ENCODE measurements around the gene TEX53.

TEX53 gene

GRCh38 chr9:114657705-114658104 lies at the start of gene TEX53:
Gene TEX53 (minus strand): TSS chr9:114657805. CDS start chr9:114657774, 31 bp downstream.
- no peak for DNase-seq (ENCODE audit: low read depth, low spot score)
- Histone ChIP-seq H3K9me3 (ENCODE audit: insufficient read depth, low read length) (no peaks in the 10 kb centered on the region), H3K36me3 (ENCODE audit: insufficient read depth, insufficient read length, low read length) (no peaks in the 10 kb centered on the region), H3K4me3 (ENCODE audit: insufficient read length, low read depth) (no peak within 1 kb of the TSS), H3K9ac (ENCODE audit: insufficient read length, low read depth) (no peak within 1 kb of the TSS), H3K4me1 (ENCODE audit: insufficient read depth, insufficient read length) (peaks cover 9% of the 10 kb centered on the region), H3K27me3 (ENCODE audit: insufficient read depth, insufficient read length) (no peaks in the 10 kb centered on the region)
- TF ChIP-seq YY1 (IDR thresholded peaks at IDR 0.05; ENCODE audit: insufficient read depth, insufficient read length) (no peak), ZNF274 (IDR thresholded peaks at IDR 0.05; ENCODE audit: low read depth, low read length) (no peak), SUZ12 (IDR thresholded peaks at IDR 0.05; ENCODE audit: extremely low read depth, insufficient read depth, insufficient read length) (no peak)

GRCh38 chr9:114706711-114707110 lies 49.1 kb upstream of the TEX53 start:
- Histone ChIP-seq H3K27me3 (ENCODE audit: insufficient read depth, insufficient read length) (no peaks in the 10 kb centered on the region), H3K9ac (ENCODE audit: insufficient read length, low read depth) (no peak overlapping the region), H3K9me3 (ENCODE audit: insufficient read depth, low read length) (no peaks in the 10 kb centered on the region), H3K36me3 (ENCODE audit: insufficient read depth, insufficient read length, low read length) (no peaks in the 10 kb centered on the region), H3K4me1 (ENCODE audit: insufficient read depth, insufficient read length) (no peaks in the 10 kb centered on the region), H3K4me3 (ENCODE audit: insufficient read length, low read depth) (no peak overlapping the region)
- DNase-seq (ENCODE audit: low read depth, low spot score), result no peak
- TF ChIP-seq ZNF274 (IDR thresholded peaks at IDR 0.05; ENCODE audit: low read depth, low read length) (no peak), SUZ12 (IDR thresholded peaks at IDR 0.05; ENCODE audit: extremely low read depth, insufficient read depth, insufficient read length) (no peak), YY1 (IDR thresholded peaks at IDR 0.05; ENCODE audit: insufficient read depth, insufficient read length) (no peak)

DNA sequence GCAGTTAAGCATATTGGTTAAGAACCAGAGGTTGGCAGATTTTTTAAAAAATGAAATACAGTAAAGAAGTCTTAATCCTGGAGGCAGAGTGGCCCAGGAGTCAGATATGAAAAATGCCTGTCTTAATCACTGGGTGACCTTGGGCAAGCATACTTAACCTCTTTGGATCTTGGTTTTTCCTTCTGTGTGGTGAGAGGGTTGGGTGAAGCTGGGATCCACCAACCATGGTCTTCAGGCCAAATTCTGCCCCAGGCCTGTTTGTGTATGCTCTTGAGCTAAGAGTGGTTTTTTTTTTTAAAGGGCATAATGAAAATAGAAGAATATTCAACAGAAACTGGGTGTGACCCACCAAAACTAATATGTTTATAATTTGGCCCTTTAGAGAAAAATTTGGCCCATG lies 44.4 kb upstream of the TEX53 start:
- no peak overlapping the region for H3K4me3 ChIP-seq (ENCODE audit: insufficient read length, low read depth)
- no peak overlapping the region for H3K9ac ChIP-seq (ENCODE audit: insufficient read length, low read depth)
- TF ChIP-seq SUZ12 (IDR thresholded peaks at IDR 0.05; ENCODE audit: extremely low read depth, insufficient read depth, insufficient read length), result no peak
- H3K4me1 ChIP-seq (ENCODE audit: insufficient read depth, insufficient read length), result no peaks in the 10 kb centered on the region
- H3K27me3 ChIP-seq (ENCODE audit: insufficient read depth, insufficient read length), result no peaks in the 10 kb centered on the region
- DNase-seq (ENCODE audit: low read depth, low spot score), result no peak
- H3K9me3 ChIP-seq (ENCODE audit: insufficient read depth, low read length), result peaks cover 7% of the 10 kb centered on the region; the same call in 1 of the 2 replicates
- no peaks in the 10 kb centered on the region for H3K36me3 ChIP-seq (ENCODE audit: insufficient read depth, insufficient read length, low read length)

DNA sequence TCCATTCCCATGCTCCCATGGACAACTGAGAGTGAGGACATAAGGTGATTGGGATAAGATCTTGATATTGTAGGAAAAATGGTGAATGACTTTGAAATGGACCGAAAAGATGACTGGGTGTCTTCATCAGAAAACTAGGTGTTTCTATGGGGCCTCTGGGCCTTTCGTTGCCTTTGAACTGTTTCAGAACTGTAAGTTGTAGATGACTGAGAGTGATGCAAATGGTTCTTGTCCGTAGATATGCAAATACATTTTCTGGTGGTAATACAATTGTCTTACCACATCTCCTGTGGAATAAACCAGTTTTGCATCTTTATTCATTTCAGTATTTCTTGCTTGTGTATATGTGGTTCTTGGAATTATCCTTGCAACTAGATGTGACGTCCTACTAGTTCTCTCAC lies 40.3 kb upstream of the TEX53 start:
- Histone ChIP-seq H3K27me3 (ENCODE audit: insufficient read depth, insufficient read length) (no peaks in the 10 kb centered on the region), H3K4me1 (ENCODE audit: insufficient read depth, insufficient read length) (no peaks in the 10 kb centered on the region), H3K9me3 (ENCODE audit: insufficient read depth, low read length) (peaks cover 7% of the 10 kb centered on the region; the same call in 1 of the 2 replicates), H3K4me3 (ENCODE audit: insufficient read length, low read depth) (no peak overlapping the region), H3K36me3 (ENCODE audit: insufficient read depth, insufficient read length, low read length) (no peaks in the 10 kb centered on the region), H3K9ac (ENCODE audit: insufficient read length, low read depth) (no peak overlapping the region)
- TF ChIP-seq SUZ12 (IDR thresholded peaks at IDR 0.05; ENCODE audit: extremely low read depth, insufficient read depth, insufficient read length) (no peak), ZNF274 (IDR thresholded peaks at IDR 0.05; ENCODE audit: low read depth, low read length) (no peak), YY1 (IDR thresholded peaks at IDR 0.05; ENCODE audit: insufficient read depth, insufficient read length) (no peak)
- DNase-seq (ENCODE audit: low read depth, low spot score), result no peak

DNA sequence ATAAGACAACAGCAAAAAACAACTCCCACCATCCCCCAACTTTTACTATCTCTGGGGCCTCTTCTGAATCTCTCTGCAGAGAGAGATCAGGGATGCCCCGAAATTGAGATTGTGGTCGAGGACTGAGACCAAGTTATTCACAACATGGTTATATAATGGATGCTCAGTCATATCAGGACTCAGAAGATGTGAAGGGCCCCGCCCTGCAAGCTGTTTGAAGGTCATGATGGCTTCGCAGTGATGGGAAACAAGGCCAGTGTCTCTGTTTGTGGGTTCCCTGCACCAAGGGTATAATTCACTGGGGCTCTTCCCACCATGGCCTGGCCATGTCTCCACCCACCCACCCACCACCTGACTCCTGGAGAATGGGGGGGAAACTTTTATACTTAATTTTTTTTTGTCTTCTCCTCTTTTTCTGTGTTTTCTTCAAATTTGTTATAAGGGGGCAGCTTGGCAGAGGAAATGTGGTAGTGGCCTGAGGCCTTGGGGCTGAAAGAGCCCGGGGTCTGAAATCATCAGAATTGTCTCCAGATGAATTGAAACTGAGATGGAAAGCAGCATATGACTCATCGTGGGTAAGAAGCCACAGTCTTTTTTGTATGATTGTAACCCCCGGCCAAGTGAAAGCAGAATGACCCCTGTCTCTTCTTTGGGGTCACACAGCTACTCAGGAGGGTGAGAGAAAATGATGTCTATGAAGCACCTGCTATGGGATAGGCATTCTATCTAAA lies 39.4 kb upstream of the TEX53 start:
- DNase-seq (ENCODE audit: low read depth, low spot score), result no peak
- TF ChIP-seq YY1 (IDR thresholded peaks at IDR 0.05; ENCODE audit: insufficient read depth, insufficient read length) (no peak), SUZ12 (IDR thresholded peaks at IDR 0.05; ENCODE audit: extremely low read depth, insufficient read depth, insufficient read length) (no peak), ZNF274 (IDR thresholded peaks at IDR 0.05; ENCODE audit: low read depth, low read length) (no peak)
- H3K4me3 ChIP-seq (ENCODE audit: insufficient read length, low read depth), result no peak overlapping the region
- no peak overlapping the region for H3K9ac ChIP-seq (ENCODE audit: insufficient read length, low read depth)
- H3K4me1 ChIP-seq (ENCODE audit: insufficient read depth, insufficient read length), result no peaks in the 10 kb centered on the region
- H3K36me3 ChIP-seq (ENCODE audit: insufficient read depth, insufficient read length, low read length), result no peaks in the 10 kb centered on the region
- peaks cover 7% of the 10 kb centered on the region; the same call in 1 of the 2 replicates for H3K9me3 ChIP-seq (ENCODE audit: insufficient read depth, low read length)
- H3K27me3 ChIP-seq (ENCODE audit: insufficient read depth, insufficient read length), result no peaks in the 10 kb centered on the region

- peaks cover 7% of the 10 kb centered on the region; the same call in 1 of the 2 replicates for H3K9me3 ChIP-seq (ENCODE audit: insufficient read depth, low read length)
- DNase-seq (ENCODE audit: low read depth, low spot score), result no peak
- no peaks in the 10 kb centered on the region for H3K36me3 ChIP-seq (ENCODE audit: insufficient read depth, insufficient read length, low read length)
- H3K27me3 ChIP-seq (ENCODE audit: insufficient read depth, insufficient read length), result no peaks in the 10 kb centered on the region
- no peak for TF ChIP-seq SUZ12 (IDR thresholded peaks at IDR 0.05; ENCODE audit: extremely low read depth, insufficient read depth, insufficient read length)
- no peak for TF ChIP-seq YY1 (IDR thresholded peaks at IDR 0.05; ENCODE audit: insufficient read depth, insufficient read length)
- TF ChIP-seq ZNF274 (IDR thresholded peaks at IDR 0.05; ENCODE audit: low read depth, low read length), result no peak
- H3K4me1 ChIP-seq (ENCODE audit: insufficient read depth, insufficient read length), result no peaks in the 10 kb centered on the region
- no peak overlapping the region for H3K9ac ChIP-seq (ENCODE audit: insufficient read length, low read depth)
- no peak overlapping the region for H3K4me3 ChIP-seq (ENCODE audit: insufficient read length, low read depth)
Measured at GRCh38 chr9:114695948-114696347, 38.3 kb upstream of the TEX53 start.

- Histone ChIP-seq H3K27me3 (ENCODE audit: insufficient read depth, insufficient read length) (no peaks in the 10 kb centered on the region), H3K36me3 (ENCODE audit: insufficient read depth, insufficient read length, low read length) (no peaks in the 10 kb centered on the region), H3K9me3 (ENCODE audit: insufficient read depth, low read length) (peaks cover under 1% of the 10 kb centered on the region; the same call in 1 of the 2 replicates), H3K4me3 (ENCODE audit: insufficient read length, low read depth) (no peak overlapping the region), H3K9ac (ENCODE audit: insufficient read length, low read depth) (no peak overlapping the region), H3K4me1 (ENCODE audit: insufficient read depth, insufficient read length) (no peaks in the 10 kb centered on the region)
- DNase-seq (ENCODE audit: low read depth, low spot score), result no peak
- no peak for TF ChIP-seq ZNF274 (IDR thresholded peaks at IDR 0.05; ENCODE audit: low read depth, low read length)
- no peak for TF ChIP-seq YY1 (IDR thresholded peaks at IDR 0.05; ENCODE audit: insufficient read depth, insufficient read length)
- TF ChIP-seq SUZ12 (IDR thresholded peaks at IDR 0.05; ENCODE audit: extremely low read depth, insufficient read depth, insufficient read length), result no peak
Measured at GRCh38 chr9:114694719-114695269, 37.2 kb upstream of the TEX53 start.

Data from NT2/D1 (cell line).